Testis (tissue), 3 donors: ENCODE results near the gene SDR39U1. TPM values are rescaled to one million over a fixed set of nuclear protein-coding genes. Genes with fewer than 3 reads are reported as not detected.
A peak's percentile ranks its signal among the peaks of the same experiment; 100 is the strongest.

ENCODE experiments used
- DNase-seq: peaks from one replicate; pipeline ENCODE4 v3.0.0-alpha.2; 2019
- H3K27ac ChIP-seq, 2 donors: fragments of 200-600 bp; sonication (generic); one replicate each; pipeline ENCODE4 v1.5.1; 2019
- H3K27me3 ChIP-seq: fragments of 200-600 bp; sonication (generic); one replicate; pipeline ENCODE4 v1.5.1; 2019
- H3K36me3 ChIP-seq: fragments of 200-600 bp; sonication (generic); one replicate; pipeline ENCODE4 v1.5.1; 2017; ENCODE audit warnings: low read depth; ENCODE audit errors: missing control alignments
- H3K4me1 ChIP-seq: fragments of 200-600 bp; sonication (generic); one replicate; pipeline ENCODE4 v1.5.1; 2019
- H3K4me3 ChIP-seq, 2 donors: fragments of 200-600 bp; sonication (generic); one replicate each; pipeline ENCODE4 v1.5.1; 2017 to 2019
- H3K9me3 ChIP-seq: fragments of 200-600 bp; sonication (generic); one replicate; pipeline ENCODE4 v1.5.1; 2017
- CTCF ChIP-seq, 3 experiments: fragments of 450-650 bp in 2 of 3; fragments of 200-600 bp in 1 of 3; sonication (generic) in 1 of 3; IDR thresholded peaks; one replicate each; pipeline ENCODE4 v1.5.1; 2016 to 2019; ENCODE audit warnings: antibody characterized with exemption in 3 of 3, mild to moderate bottlenecking in 2 of 3, moderate library complexity in 1 of 3
- POLR2A ChIP-seq: fragments of 450-650 bp; IDR thresholded peaks from one replicate; pipeline ENCODE4 v1.6.1; 2017; ENCODE audit warnings: antibody characterized with exemption, mild to moderate bottlenecking, moderate library complexity
- WGBS, 2 donors: methylation state at CpG; one replicate each; pipeline ENCODE4 v1.1.5; 2018; 5-methylcytosine and 5-hydroxymethylcytosine counted together
- intact Hi-C: fragments of 100-400 bp; cut with DNase I; formaldehyde crosslinking; loops from one replicate; pipeline ENCODE4 v1.15.1; 2023; ENCODE audit warnings: low total_unique reads
- polyA plus RNA-seq: library from polyadenylated mRNA; stranded (reverse); fragments of 350-450 nt; fragmentation: Illumina TruSeq; extraction: RNeasy Lipid Tissue Mini Kit (QIAGEN cat#74804); gene quantifications from one replicate; pipeline ENCODE4 v1.2.3, GENCODE V29; 2014; ENCODE audit warnings: low read depth, low replicate concordance; ENCODE audit not compliant: insufficient read depth
- total RNA-seq, 2 donors: library from RNA; depleted of rRNA; stranded (reverse); fragments of >200 nt; gene quantifications; one replicate each; pipeline ENCODE4 v1.2.3, GENCODE V29; 2016

SDR39U1 gene
- total and polyA plus RNA-seq, 3 donors from 2014 or later, result 76.6 to 86.1 (median 76.7) TPM

GRCh38 chr14:24439257-24439656, 3.3 kb downstream of the SDR39U1 start:
- Histone ChIP-seq H3K4me1 (peaks cover 22% of the 10 kb centered on the region), H3K27ac (no peak overlapping the region), H3K9me3 (no peaks in the 10 kb centered on the region), H3K27me3 (no peaks in the 10 kb centered on the region), H3K36me3 (no peaks in the 10 kb centered on the region), H3K4me3 (no peak overlapping the region)
- intact Hi-C loops, result no loop called here
- no peak for TF ChIP-seq CTCF (IDR thresholded peaks at IDR 0.05)
- no peak for DNase-seq
- WGBS, 2 donors, result 61 to 62% methylated on average over 1 of the region's 1 CpG

DNA sequence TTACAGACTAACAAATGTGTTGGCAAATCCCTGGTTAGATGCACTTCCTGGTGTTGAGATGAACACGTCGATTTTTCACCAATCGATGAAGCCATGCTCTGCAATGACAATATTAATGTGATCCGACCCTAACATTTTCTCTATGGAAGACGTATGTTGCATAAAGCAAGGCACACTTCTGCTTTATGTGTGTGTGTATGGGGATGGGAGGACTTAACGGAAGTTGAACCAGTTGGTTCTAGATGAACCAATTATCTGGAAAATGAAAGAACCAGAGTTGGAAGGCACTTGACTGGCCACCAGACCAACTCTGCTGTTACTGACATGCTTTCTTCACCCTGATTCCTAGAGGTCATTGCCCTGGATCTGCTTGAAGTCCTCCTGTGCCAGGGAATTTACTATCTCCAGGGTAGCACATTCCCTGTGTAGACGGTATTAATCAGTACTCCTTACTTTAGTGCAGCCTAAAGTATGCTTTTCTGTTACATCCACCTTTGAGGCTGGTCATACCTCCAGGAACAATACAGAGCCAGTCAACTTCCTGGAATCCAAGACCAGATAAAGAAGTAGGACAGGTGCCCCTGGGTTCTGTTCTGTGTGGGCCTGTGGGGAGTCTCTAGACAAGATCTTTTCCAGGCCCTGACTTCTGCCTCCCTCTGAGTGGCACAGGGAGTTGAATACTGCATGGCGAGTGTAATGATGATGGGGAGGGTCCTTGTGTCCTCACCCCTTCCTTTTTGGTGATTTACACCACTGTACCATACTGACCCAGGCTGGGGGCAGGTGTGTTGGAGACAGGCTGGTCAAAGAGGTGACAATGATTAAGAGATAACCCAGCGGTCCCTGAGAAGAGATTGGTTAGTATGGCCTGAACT, 4.1 kb downstream of the SDR39U1 start:
- no peaks in the 10 kb centered on the region for H3K27me3 ChIP-seq
- H3K27ac ChIP-seq, result peak overlapping the region in 1 of 2 donors; percentile 21
- H3K4me3 ChIP-seq, result no peak overlapping the region
- 61 to 68% methylated on average over 9 of the region's 9 CpGs for WGBS, 2 donors
- no peak for DNase-seq
- H3K36me3 ChIP-seq, result no peaks in the 10 kb centered on the region
- intact Hi-C loops, result no loop called here
- TF ChIP-seq POLR2A (no peak), CTCF (IDR thresholded peaks at IDR 0.05) (no peak)
- no peaks in the 10 kb centered on the region for H3K9me3 ChIP-seq
- peaks cover 22% of the 10 kb centered on the region for H3K4me1 ChIP-seq

GRCh38 chr14:24437736-24438067, 4.9 kb downstream of the SDR39U1 start:
- intact Hi-C loops, result no loop called here
- H3K27ac ChIP-seq, result peak overlapping the region in 1 of 2 donors; percentile 21
- H3K4me1 ChIP-seq, result peaks cover 22% of the 10 kb centered on the region
- no peak for DNase-seq
- TF ChIP-seq CTCF (IDR thresholded peaks at IDR 0.05) (no peak), POLR2A (no peak)
- H3K9me3 ChIP-seq, result no peaks in the 10 kb centered on the region
- WGBS, 2 donors, result 51 to 54% methylated on average over 2 of the region's 2 CpGs
- no peak overlapping the region for H3K4me3 ChIP-seq
- no peaks in the 10 kb centered on the region for H3K27me3 ChIP-seq
- no peaks in the 10 kb centered on the region for H3K36me3 ChIP-seq

DNA sequence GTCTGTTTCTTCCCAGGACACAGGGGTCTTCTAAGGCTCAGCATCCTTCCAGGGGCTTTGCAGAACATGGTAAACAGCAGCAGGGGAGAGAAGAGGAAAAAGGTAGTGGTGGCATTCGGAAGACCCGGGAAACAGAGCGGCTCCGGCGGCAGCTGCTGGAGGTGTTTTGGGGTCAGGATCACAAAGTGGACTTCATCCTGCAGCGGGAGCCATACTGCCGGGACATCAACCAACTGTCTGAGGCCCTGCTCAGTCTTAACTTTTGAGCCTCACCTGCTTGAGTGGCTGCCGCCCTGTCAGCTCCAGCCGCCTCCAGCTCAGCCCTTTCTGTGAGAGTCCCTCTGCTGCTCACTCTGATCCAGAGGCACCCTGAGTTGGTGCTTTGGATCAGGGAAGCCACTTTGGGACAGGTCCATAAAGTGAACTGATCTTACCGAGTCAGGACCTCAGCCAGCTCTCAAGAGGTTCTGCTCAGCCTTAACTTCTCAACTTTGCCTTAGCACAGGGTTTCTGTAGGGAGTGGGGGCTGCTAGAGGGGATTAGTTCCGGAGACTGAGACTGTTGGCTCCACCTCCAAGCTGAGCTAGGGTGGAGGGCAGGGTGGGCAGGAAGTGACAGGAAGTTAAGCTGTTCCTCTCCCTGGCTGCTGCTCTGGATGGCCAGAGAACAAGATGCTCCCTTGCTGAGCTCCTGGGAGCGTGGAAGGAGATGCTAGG, 5.4 kb downstream of the SDR39U1 start:
- peaks cover 25% of the 10 kb centered on the region for H3K4me1 ChIP-seq
- no peaks in the 10 kb centered on the region for H3K9me3 ChIP-seq
- intact Hi-C loops, result no loop called here
- WGBS, 2 donors, result 66 to 69% methylated on average over 10 to 12 of the region's 12 CpGs
- no peaks in the 10 kb centered on the region for H3K36me3 ChIP-seq
- DNase-seq, result no peak
- H3K27me3 ChIP-seq, result no peaks in the 10 kb centered on the region
- no peak overlapping the region for H3K4me3 ChIP-seq
- peak overlapping the region in 1 of 2 donors; percentile 21 for H3K27ac ChIP-seq
- TF ChIP-seq CTCF (IDR thresholded peaks at IDR 0.05) (no peak), POLR2A (no peak)
